H1 (cell line): ENCODE results near the gene SH3PXD2A. TPM values are rescaled to one million over a fixed set of nuclear protein-coding genes. Genes with fewer than 3 reads are reported as not detected.

Experiments used
- CTCF ChIA-PET: fragments of 300-600 bp; sonication (Branson Sonifier 250); formaldehyde crosslinking; loops from one replicate; lab custom pipeline; 2021; ENCODE audit not compliant: partially characterized antibody; lab: Charles Lee
- POLR2A ChIA-PET: fragments of 300-600 bp; sonication (Branson Sonifier 250); formaldehyde crosslinking; loops from one replicate; lab custom pipeline; 2021; ENCODE audit warnings: inconsistent platforms; ENCODE audit not compliant: partially characterized antibody; lab: Charles Lee
- DNase-seq, 2 experiments: peaks; one replicate each; pipeline versions ENCODE4 v3.0.0 to v3.0.0-alpha.2; 2010 to 2022; ENCODE audit warnings: low spot score in 2 of 2, low read depth in 1 of 2, mixed read lengths in 1 of 2
- FAIRE-seq: peaks from 2 replicates; lab custom pipeline; 2011; peaks lifted over from hg19 to GRCh38; lab: Jason Lieb, UNC
- H2AFZ ChIP-seq: 2 replicates; pipeline ENCODE4 v1.8.1; 2012; ENCODE audit warnings: low read length, inconsistent platforms
- H2AK5ac ChIP-seq: 2 replicates; pipeline ENCODE4 v1.6.1; 2013; ENCODE audit warnings: low read depth, low read length
- H2BK120ac ChIP-seq: replicated peaks from 2 replicates; pipeline ENCODE3; 2013; ENCODE audit warnings: low read depth, low read length, inconsistent platforms
- H2BK12ac ChIP-seq: 2 replicates; pipeline ENCODE4 v1.6.1; 2013; ENCODE audit warnings: low read depth, low read length
- H2BK15ac ChIP-seq: 2 replicates; pipeline ENCODE4 v1.6.1; 2013; ENCODE audit warnings: low read length
- H2BK20ac ChIP-seq: 2 replicates; pipeline ENCODE4 v1.6.1; 2013; ENCODE audit warnings: low read length
- H2BK5ac ChIP-seq: 2 replicates; pipeline ENCODE4 v1.6.1; 2013; ENCODE audit warnings: low read depth, low read length
- H3K14ac ChIP-seq: 2 replicates; pipeline ENCODE4 v1.6.1; 2013; ENCODE audit warnings: inconsistent platforms; ENCODE audit not compliant: insufficient read length
- H3K18ac ChIP-seq: 2 replicates; pipeline ENCODE4 v1.6.1; 2013; ENCODE audit warnings: low read length; ENCODE audit errors: extremely low read depth
- H3K23ac ChIP-seq: 2 replicates; pipeline ENCODE4 v1.6.1; 2013; ENCODE audit warnings: inconsistent platforms; ENCODE audit not compliant: insufficient read length
- H3K23me2 ChIP-seq: 2 replicates; pipeline ENCODE4 v1.6.1; 2013; ENCODE audit warnings: low read depth, low read length
- H3K27ac ChIP-seq: 2 replicates; pipeline ENCODE4 v1.6.1; 2011; ENCODE audit warnings: low read depth, low read length, inconsistent platforms
- H3K27me3 ChIP-seq, 4 experiments: replicated peaks in 1 of 4; 1 replicate in 1 of 4; 2 replicates in 3 of 4; pipeline versions ENCODE4 v1.6.1 to v1.8.1; 2011 to 2013; ENCODE audit warnings: low read length in 3 of 4, mild to moderate bottlenecking in 3 of 4, inconsistent platforms in 2 of 4, mixed read lengths in 2 of 4, moderate library complexity in 1 of 4; ENCODE audit not compliant: control insufficient read depth in 3 of 4, insufficient read depth in 3 of 4; ENCODE audit errors: extremely low read depth in 1 of 4
- H3K36me3 ChIP-seq, 4 experiments: 2 replicates each; pipeline versions ENCODE4 v1.6.1 to v1.8.1; 2011 to 2013; ENCODE audit warnings: mild to moderate bottlenecking in 4 of 4, low read length in 3 of 4, moderate library complexity in 2 of 4, control low read depth in 1 of 4, inconsistent platforms in 1 of 4; ENCODE audit not compliant: insufficient read depth in 4 of 4, control insufficient read depth in 2 of 4
- H3K4ac ChIP-seq: replicated peaks from 2 replicates; pipeline ENCODE3; 2013; ENCODE audit warnings: low read length, low read depth, mixed read lengths, inconsistent platforms; ENCODE audit not compliant: insufficient read length
- H3K4me1 ChIP-seq, 4 experiments: replicated peaks in 1 of 4; 1 replicate in 1 of 4; 2 replicates in 3 of 4; pipeline versions ENCODE4 v1.6.1 to v1.8.1; 2011 to 2013; ENCODE audit warnings: low read length in 3 of 4, inconsistent platforms in 2 of 4, mixed read lengths in 1 of 4; ENCODE audit not compliant: insufficient read depth in 4 of 4, control insufficient read depth in 3 of 4
- H3K4me2 ChIP-seq, 2 experiments: 2 replicates each; pipeline versions ENCODE4 v1.6.1 to v1.8.1; 2011 to 2013; ENCODE audit warnings: low read depth in 2 of 2, low read length in 2 of 2, control low read depth in 1 of 2, inconsistent platforms in 1 of 2, mild to moderate bottlenecking in 1 of 2; ENCODE audit not compliant: insufficient read depth in 1 of 2
- H3K4me3 ChIP-seq, 4 experiments: fragments of 200-600, 300-600 bp in 1 of 4; sonication (generic), shearing (Covaris generic), sonication (Bioruptor Twin) in 1 of 4; 2 replicates each; pipeline versions ENCODE4 v1.5.1 to v1.8.1; 2011 to 2016; ENCODE audit warnings: low read length in 4 of 4, low read depth in 3 of 4, control low read depth in 2 of 4, inconsistent platforms in 2 of 4, mild to moderate bottlenecking in 2 of 4, mixed read lengths in 1 of 4, moderate library complexity in 1 of 4; ENCODE audit not compliant: insufficient read depth in 2 of 4; ENCODE audit errors: extremely low read depth in 1 of 4
- H3K56ac ChIP-seq: replicated peaks from 2 replicates; pipeline ENCODE3; 2013; ENCODE audit warnings: low read depth, mild to moderate bottlenecking, mixed read lengths, low read length, inconsistent platforms; ENCODE audit not compliant: insufficient read length
- H3K79me1 ChIP-seq: 2 replicates; pipeline ENCODE4 v1.6.1; 2013; ENCODE audit warnings: low read depth, low read length, control low read depth
- H3K79me2 ChIP-seq, 2 experiments: 2 replicates each; pipeline versions ENCODE4 v1.6.1 to v1.8.1; 2012 to 2013; ENCODE audit warnings: low read length in 2 of 2, mild to moderate bottlenecking in 2 of 2, inconsistent platforms in 1 of 2; ENCODE audit not compliant: insufficient read depth in 2 of 2, control insufficient read depth in 1 of 2
- H3K9ac ChIP-seq, 4 experiments: replicated peaks in 1 of 4; 1 replicate in 1 of 4; 2 replicates in 3 of 4; pipeline versions ENCODE4 v1.6.1 to v1.8.1; 2011 to 2013; ENCODE audit warnings: low read depth in 3 of 4, low read length in 3 of 4, control low read depth in 2 of 4, mild to moderate bottlenecking in 2 of 4, moderate library complexity in 2 of 4, inconsistent platforms in 1 of 4; ENCODE audit errors: extremely low read depth in 1 of 4
- H3K9me3 ChIP-seq, 2 experiments: 2 replicates each; pipeline versions ENCODE4 v1.6.1 to v1.8.1; 2012 to 2013; ENCODE audit warnings: mild to moderate bottlenecking in 2 of 2, moderate library complexity in 2 of 2, control low read depth in 1 of 2, inconsistent platforms in 1 of 2, low read depth in 1 of 2, low read length in 1 of 2, mixed read lengths in 1 of 2; ENCODE audit not compliant: insufficient read depth in 2 of 2
- H4K20me1 ChIP-seq, 2 experiments: replicated peaks in 1 of 2; 2 replicates each; pipeline versions ENCODE3 to v1.8.1; 2011 to 2013; ENCODE audit warnings: inconsistent platforms in 2 of 2, low read length in 2 of 2, mild to moderate bottlenecking in 1 of 2; ENCODE audit not compliant: insufficient read depth in 2 of 2, control insufficient read depth in 1 of 2
- H4K5ac ChIP-seq: 2 replicates; pipeline ENCODE4 v1.6.1; 2013; ENCODE audit warnings: low read length, low read depth, mixed read lengths, inconsistent platforms; ENCODE audit not compliant: insufficient read length
- H4K8ac ChIP-seq: 2 replicates; pipeline ENCODE4 v1.8.0; 2013; ENCODE audit warnings: mild to moderate bottlenecking, moderate library complexity, low read length, inconsistent platforms; ENCODE audit not compliant: insufficient read depth; ENCODE audit errors: extremely low read depth
- H4K91ac ChIP-seq: replicated peaks from 2 replicates; pipeline ENCODE3; 2013; ENCODE audit warnings: low read length, mixed read lengths, inconsistent platforms; ENCODE audit not compliant: insufficient read length
- JUND ChIP-seq: IDR thresholded peaks from 2 replicates; pipeline ENCODE4 v1.6.1; 2011; ENCODE audit warnings: mild to moderate bottlenecking, improper control_type of control experiment, low read length
- POLR2AphosphoS5 ChIP-seq: IDR thresholded peaks from 2 replicates; pipeline ENCODE4 v1.6.1; 2011; ENCODE audit warnings: low read depth, low read length
- SIX5 ChIP-seq: IDR thresholded peaks from 2 replicates; pipeline ENCODE4 v1.6.1; 2011; ENCODE audit warnings: mild to moderate bottlenecking, low read depth, low read length
- SP1 ChIP-seq: IDR thresholded peaks from 2 replicates; pipeline ENCODE4 v1.6.1; 2011; ENCODE audit warnings: low read depth, low read length
- YY1 ChIP-seq: IDR thresholded peaks from 2 replicates; pipeline ENCODE4 v1.6.1; 2011; ENCODE audit warnings: low read depth, mild to moderate bottlenecking, low read length
- ZNF274 ChIP-seq: IDR thresholded peaks from 2 replicates; pipeline ENCODE4 v1.7.0; 2012; ENCODE audit warnings: low read length, borderline replicate concordance; ENCODE audit errors: extremely low read depth
- WGBS, 2 experiments: shearing (Covaris generic) in 1 of 2; methylation state at CpG; one replicate each; pipeline versions ENCODE4 v1.1.6 to v1.1.7; 2013 to 2015; ENCODE audit warnings: low lambda C conversion rate in 2 of 2, mixed read lengths in 2 of 2, inconsistent platforms in 1 of 2, low coverage in 1 of 2, missing lambda C conversion rate in 1 of 2; ENCODE audit not compliant: insufficient replicate concordance in 2 of 2, insufficient coverage in 1 of 2, insufficient read length in 1 of 2; ENCODE audit errors: extremely low coverage in 1 of 2, missing lambda C conversion rate in 1 of 2; 5-methylcytosine and 5-hydroxymethylcytosine counted together
- polyA plus RNA-seq, 7 experiments: library from polyadenylated mRNA; depleted of rRNA in 3 of 7; stranded (reverse) in 5 of 7; unstranded in 2 of 7; fragments of >200 nt in 5 of 7; fragments of 200-250 nt in 2 of 7; gene quantifications; 1 replicate in 5 of 7; 2 replicates in 1 of 7; 4 replicates in 1 of 7; pipeline versions ENCODE4 v1.2.1 to v1.2.3, GENCODE V29; 2011 to 2013; ENCODE audit warnings: missing spikeins in 2 of 7, mixed read lengths in 2 of 7
- total RNA-seq: library from RNA; stranded (reverse); fragmentation: NEBNext Ultra II Directional; extraction: Animal tissue kit (Norgen Biotek cat#: 25700); gene quantifications from 2 replicates; pipeline ENCODE4 v1.2.1, GENCODE V29; 2021

SH3PXD2A gene
- total and polyA plus RNA-seq, 2 of the 8 experiments (the other 6 are each of a cell fraction or from before 2014, with no cell fraction given) = 5.4 to 16.3 TPM

DNA sequence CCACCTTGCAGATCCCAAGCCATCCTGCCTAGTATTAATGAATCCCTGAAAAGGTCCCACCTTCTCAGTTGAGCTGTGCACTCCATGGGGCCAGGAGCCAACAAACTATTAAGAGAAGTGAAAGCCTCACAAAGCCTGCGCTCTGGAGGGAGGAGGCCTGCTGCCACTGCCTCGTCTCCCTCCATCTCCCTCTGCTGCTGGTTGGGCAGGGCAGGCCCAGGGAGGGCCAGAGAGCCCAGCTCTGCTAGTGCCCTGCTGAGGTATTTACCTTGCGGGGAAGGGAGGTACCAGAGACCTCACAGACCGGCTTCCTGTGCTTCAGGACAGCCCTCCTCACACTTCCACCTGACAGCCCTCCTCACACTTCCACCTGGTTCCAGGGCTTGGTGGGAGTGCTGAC lies 171.5 kb downstream of the SH3PXD2A start:
- Histone ChIP-seq H3K23me2 (no peaks in the 10 kb centered on the region), H3K9me3 (no peaks in the 10 kb centered on the region), H2BK15ac (no peak overlapping the region), H4K8ac (peak overlapping the region; percentile 88; the same call in 1 of the 2 replicates), H3K9ac (no peak overlapping the region), H3K4ac (no peak overlapping the region), H3K56ac (no peak overlapping the region), H4K91ac (peak overlapping the region; percentile 41), H3K23ac (no peak overlapping the region), H3K18ac (peak overlapping the region; percentile 32), H3K4me1 (peaks cover 0 to 10% (median 4%) of the 10 kb centered on the region in 4 experiments; a peak in 3 of 7 replicates), H3K79me2 (no peaks in the 10 kb centered on the region), H3K14ac (no peak overlapping the region), H2BK20ac (no peak overlapping the region), H2AK5ac (0 out of 2 replicates have a peak overlapping the region, but pooled peaks have one; percentile 13), H3K36me3 (no peaks in the 10 kb centered on the region), H4K20me1 (no peaks in the 10 kb centered on the region), H2BK12ac (0 out of 2 replicates have a peak overlapping the region, but pooled peaks have one; percentile 17), H3K27ac (no peak overlapping the region), H2BK120ac (no peak overlapping the region), H3K27me3 (no peaks in the 10 kb centered on the region; a peak in 1 of 7 replicates), H3K4me3 (no peak overlapping the region), H2AFZ (no peak overlapping the region), H2BK5ac (no peak overlapping the region), H3K79me1 (no peaks in the 10 kb centered on the region), H3K4me2 (no peak overlapping the region), H4K5ac (no peak overlapping the region)
- DNase-seq = no peak
- no peak for FAIRE-seq
- POLR2A ChIA-PET = no interaction called here
- CTCF ChIA-PET = interaction anchor here (0.9 to 15.0 kb wide), 12 partner anchors 9 to 125 kb away, joined by 3 to 448 read pairs (median 4); no protein-coding TSS in a partner anchor
- 77% methylated on average over 4 of the region's 4 CpGs; no CpG with 5 or more reads in 1 of the 2 experiments for WGBS, 2 experiments
- TF ChIP-seq POLR2AphosphoS5 (no peak), SIX5 (no peak), ZNF274 (no peak), JUND (no peak), SP1 (no peak), YY1 (no peak)
